IPS DF 6.9 (cell line): Measurements from ENCODE around the gene GRID1.

Experiments
- DNase-seq: peaks from one replicate; pipeline ENCODE4 v3.0.0-alpha.2; 2013; ENCODE audit warnings: low read depth, low spot score
- H3K27ac ChIP-seq: one replicate; pipeline ENCODE4 v1.5.1; 2013; ENCODE audit warnings: low read length, control low read depth
- H3K27me3 ChIP-seq: 2 replicates; pipeline ENCODE4 v1.6.1; 2013; ENCODE audit warnings: mild to moderate bottlenecking, low read length; ENCODE audit not compliant: control insufficient read depth, insufficient read depth
- H3K36me3 ChIP-seq: 2 replicates; pipeline ENCODE4 v1.6.1; 2013; ENCODE audit warnings: low read length; ENCODE audit not compliant: control insufficient read depth, insufficient read depth
- H3K4me1 ChIP-seq: 2 replicates; pipeline ENCODE4 v1.6.1; 2013; ENCODE audit warnings: low read length; ENCODE audit not compliant: control insufficient read depth, insufficient read depth
- H3K4me3 ChIP-seq: 2 replicates; pipeline ENCODE4 v1.5.1; 2013; ENCODE audit warnings: mild to moderate bottlenecking, low read length
- H3K9me3 ChIP-seq: 2 replicates; pipeline ENCODE4 v1.6.1; 2013; ENCODE audit warnings: low read length, inconsistent platforms; ENCODE audit not compliant: control insufficient read depth, insufficient read depth
- WGBS: extraction: QIAGEN DNeasy Blood & Tissue Kit; methylation state at CpG from one replicate; pipeline ENCODE4 v1.1.7; 2013; ENCODE audit warnings: mixed read lengths, missing lambda C conversion rate; ENCODE audit not compliant: insufficient read length, insufficient coverage; 5-methylcytosine and 5-hydroxymethylcytosine counted together

The GRID1 gene

DNA sequence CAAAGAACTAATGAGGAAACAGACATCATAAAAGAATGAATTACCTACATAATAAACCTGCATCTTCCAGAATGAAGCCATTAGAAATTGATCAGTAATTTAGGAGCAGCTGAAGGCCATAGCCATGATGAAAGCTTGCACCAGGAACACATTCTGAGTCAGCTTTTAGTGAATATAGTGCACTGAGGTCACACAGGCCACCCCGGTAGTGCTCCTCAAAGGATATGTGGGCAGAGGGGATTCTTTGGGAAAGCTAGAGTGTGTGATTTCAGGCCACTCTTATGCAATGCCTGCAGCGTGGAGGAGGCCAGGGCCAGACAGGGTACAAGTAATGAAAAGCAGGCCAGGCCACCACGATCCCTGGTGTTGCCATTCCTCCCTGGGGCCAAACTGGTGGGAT, 451.9 kb downstream of the GRID1 start:
- Histone ChIP-seq H3K36me3 (no peaks in the 10 kb centered on the region), H3K9me3 (no peaks in the 10 kb centered on the region), H3K27ac (no peak overlapping the region), H3K4me3 (no peak overlapping the region), H3K27me3 (no peaks in the 10 kb centered on the region), H3K4me1 (no peaks in the 10 kb centered on the region; the same call in 1 of the 2 replicates)
- no peak for DNase-seq
- WGBS: no CpG with 5 or more reads among the region's 3 CpGs

DNA sequence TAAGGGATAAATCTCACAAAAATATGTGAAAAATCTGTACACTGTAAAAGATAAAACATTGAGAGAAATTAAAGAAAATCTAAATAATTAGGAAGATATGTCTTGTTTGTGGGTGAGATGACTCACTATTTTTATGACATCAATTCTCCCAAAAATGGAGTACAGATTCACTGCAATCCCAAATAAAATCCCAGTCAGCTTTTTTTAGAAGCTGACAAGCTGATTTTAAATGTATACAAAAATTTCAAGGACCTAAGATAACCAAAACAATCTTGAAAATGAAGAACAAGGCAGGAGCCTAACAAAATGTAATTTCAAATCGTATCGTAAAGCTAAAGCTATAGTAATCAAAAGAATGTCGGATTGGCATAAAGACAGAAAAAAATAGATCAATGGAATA, 458.1 kb downstream of the GRID1 start:
- Histone ChIP-seq H3K27ac (no peak overlapping the region), H3K27me3 (no peaks in the 10 kb centered on the region), H3K36me3 (no peaks in the 10 kb centered on the region), H3K4me1 (no peaks in the 10 kb centered on the region), H3K4me3 (no peak overlapping the region), H3K9me3 (no peaks in the 10 kb centered on the region)
- no peak for DNase-seq
- WGBS: no CpG with 5 or more reads among the region's 3 CpGs

DNA sequence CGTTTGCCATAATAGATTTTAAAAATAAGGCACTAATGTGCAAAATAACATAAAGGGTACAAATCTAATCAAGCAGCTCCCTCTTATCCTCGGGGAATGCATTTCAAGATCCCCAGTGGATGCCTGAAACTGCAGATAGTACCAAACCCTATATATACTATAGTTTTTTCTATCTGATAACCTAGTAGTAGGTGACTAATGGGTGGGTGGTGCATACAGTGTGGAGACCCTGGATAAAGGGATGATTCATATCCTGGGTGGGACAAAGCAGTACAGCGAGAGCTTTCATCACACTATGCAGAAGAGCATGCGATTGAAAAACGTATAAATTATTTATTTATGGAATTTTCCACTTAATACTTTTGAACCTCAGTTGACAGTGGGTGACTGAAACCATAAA, 464.5 kb downstream of the GRID1 start:
- no CpG with 5 or more reads among the region's 5 CpGs for WGBS
- H3K36me3 ChIP-seq: no peaks in the 10 kb centered on the region
- no peak overlapping the region for H3K4me3 ChIP-seq
- no peak for DNase-seq
- H3K9me3 ChIP-seq: no peaks in the 10 kb centered on the region
- no peaks in the 10 kb centered on the region for H3K4me1 ChIP-seq
- no peak overlapping the region for H3K27ac ChIP-seq
- no peaks in the 10 kb centered on the region for H3K27me3 ChIP-seq

DNA sequence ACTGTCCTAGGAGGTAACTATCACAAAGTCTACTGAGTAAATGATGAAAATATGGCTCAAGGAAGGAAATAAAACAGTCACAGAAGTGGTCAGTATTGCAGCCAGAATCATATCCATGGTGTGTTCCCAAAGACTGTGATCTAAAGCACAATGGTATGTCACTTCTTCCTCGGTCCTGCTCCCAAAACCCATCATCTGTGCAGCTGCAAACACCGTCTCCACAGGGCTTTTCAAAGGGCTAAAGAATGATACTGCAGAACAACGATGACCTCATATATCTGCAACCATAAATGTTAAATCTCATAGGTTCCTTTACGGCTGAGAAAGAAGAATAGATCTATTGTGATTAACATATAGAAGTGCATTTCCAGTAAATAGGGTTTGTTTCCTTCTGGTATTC, 465.0 kb downstream of the GRID1 start:
- H3K4me1 ChIP-seq: no peaks in the 10 kb centered on the region
- no peaks in the 10 kb centered on the region for H3K36me3 ChIP-seq
- no peak for DNase-seq
- no peak overlapping the region for H3K27ac ChIP-seq
- no CpG with 5 or more reads among the region's 4 CpGs for WGBS
- no peak overlapping the region for H3K4me3 ChIP-seq
- no peaks in the 10 kb centered on the region for H3K9me3 ChIP-seq
- no peaks in the 10 kb centered on the region for H3K27me3 ChIP-seq

DNA sequence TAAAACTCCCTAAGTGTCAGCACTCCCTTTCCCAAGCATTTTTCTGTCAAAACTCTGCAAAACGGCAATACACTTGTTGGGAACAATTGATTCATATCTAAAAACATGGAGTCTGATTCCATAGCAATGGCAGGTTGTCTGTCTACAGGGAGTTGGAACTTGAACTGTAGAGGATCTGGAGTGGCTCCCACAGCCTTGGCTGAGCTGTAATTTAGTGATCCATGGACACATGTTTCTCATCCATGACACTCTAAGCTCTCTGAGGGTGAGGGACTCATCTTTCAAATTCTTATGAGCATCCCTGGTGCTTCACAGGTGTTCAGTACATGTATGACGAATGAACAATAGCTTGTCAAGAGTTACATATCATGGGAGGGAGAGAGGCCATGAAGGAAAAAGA, 466.1 kb downstream of the GRID1 start:
- H3K27me3 ChIP-seq: no peaks in the 10 kb centered on the region
- no peak for DNase-seq
- no CpG with 5 or more reads among the region's 2 CpGs for WGBS
- H3K27ac ChIP-seq: no peak overlapping the region
- no peaks in the 10 kb centered on the region for H3K36me3 ChIP-seq
- no peak overlapping the region for H3K4me3 ChIP-seq
- H3K9me3 ChIP-seq: no peaks in the 10 kb centered on the region
- no peaks in the 10 kb centered on the region for H3K4me1 ChIP-seq

DNA sequence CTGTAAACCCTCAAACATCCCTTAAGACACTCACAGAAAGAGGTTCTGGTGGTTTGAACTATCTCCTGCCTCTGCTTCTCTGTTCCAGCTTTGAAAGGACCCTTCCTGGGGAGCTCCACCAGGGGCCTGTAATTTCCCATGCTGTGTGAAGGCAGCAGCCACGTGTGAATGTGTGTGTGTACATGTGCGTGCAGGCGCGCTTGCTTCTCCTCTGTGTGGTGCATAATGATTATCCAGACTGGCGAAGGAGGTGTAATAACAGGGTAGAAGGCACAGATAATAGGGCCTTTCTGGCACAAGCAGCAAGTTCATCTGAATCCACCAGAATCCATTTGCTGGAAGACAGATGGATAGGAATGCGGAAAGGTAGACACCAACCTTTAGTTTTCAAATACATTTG, 466.5 kb downstream of the GRID1 start:
- no CpG with 5 or more reads among the region's 6 CpGs for WGBS
- no peak overlapping the region for H3K27ac ChIP-seq
- H3K9me3 ChIP-seq: no peaks in the 10 kb centered on the region
- no peak overlapping the region for H3K4me3 ChIP-seq
- H3K4me1 ChIP-seq: no peaks in the 10 kb centered on the region
- DNase-seq: no peak
- H3K36me3 ChIP-seq: no peaks in the 10 kb centered on the region
- no peaks in the 10 kb centered on the region for H3K27me3 ChIP-seq

DNA sequence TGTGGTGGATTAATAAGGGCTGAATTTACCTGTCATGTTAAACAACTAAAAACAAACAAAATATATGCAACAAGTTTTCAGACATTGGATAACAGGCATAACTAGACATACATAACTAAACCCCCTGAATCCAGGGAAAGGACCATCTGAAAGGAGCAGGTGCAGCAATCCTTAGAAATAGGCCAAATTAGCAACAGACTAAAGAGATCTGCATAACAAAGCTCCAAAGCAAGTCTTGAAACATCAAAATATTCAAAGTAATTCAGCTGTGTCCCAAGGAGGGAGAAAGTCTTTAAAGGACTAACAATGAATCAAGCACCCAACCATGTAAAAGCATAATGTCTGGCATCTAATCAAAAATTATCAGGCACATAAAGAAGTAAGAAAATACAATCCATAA, 475.1 kb downstream of the GRID1 start:
- H3K27me3 ChIP-seq: no peaks in the 10 kb centered on the region
- no peak overlapping the region for H3K27ac ChIP-seq
- no peaks in the 10 kb centered on the region for H3K9me3 ChIP-seq
- no peaks in the 10 kb centered on the region; the same call in 1 of the 2 replicates for H3K4me1 ChIP-seq
- no peaks in the 10 kb centered on the region for H3K36me3 ChIP-seq
- H3K4me3 ChIP-seq: no peak overlapping the region
- DNase-seq: no peak

DNA sequence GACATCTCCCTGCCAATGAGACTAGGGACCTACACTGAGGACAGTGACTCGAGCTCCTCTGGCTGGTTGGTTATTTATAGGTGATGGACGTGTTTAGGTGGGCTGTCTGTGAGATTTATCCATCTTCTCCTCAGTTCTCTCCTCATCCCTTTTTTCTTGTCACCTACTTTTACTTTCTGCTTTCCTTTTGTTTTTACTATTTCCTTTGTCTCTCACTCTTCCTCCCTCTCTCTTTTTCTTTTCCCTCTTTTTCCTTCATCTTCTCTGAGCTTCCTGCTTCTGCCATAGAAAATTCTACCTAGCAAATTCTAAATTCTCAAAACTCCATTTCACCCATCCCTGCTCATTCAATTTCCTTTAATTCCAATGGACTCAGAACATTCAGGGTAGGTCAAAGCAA, 478.0 kb downstream of the GRID1 start:
- DNase-seq: no peak
- WGBS: no CpG with 5 or more reads among the region's 2 CpGs
- no peaks in the 10 kb centered on the region; the same call in 1 of the 2 replicates for H3K4me1 ChIP-seq
- H3K36me3 ChIP-seq: no peaks in the 10 kb centered on the region
- no peak overlapping the region for H3K4me3 ChIP-seq
- no peaks in the 10 kb centered on the region for H3K9me3 ChIP-seq
- H3K27me3 ChIP-seq: no peaks in the 10 kb centered on the region
- no peak overlapping the region for H3K27ac ChIP-seq

DNA sequence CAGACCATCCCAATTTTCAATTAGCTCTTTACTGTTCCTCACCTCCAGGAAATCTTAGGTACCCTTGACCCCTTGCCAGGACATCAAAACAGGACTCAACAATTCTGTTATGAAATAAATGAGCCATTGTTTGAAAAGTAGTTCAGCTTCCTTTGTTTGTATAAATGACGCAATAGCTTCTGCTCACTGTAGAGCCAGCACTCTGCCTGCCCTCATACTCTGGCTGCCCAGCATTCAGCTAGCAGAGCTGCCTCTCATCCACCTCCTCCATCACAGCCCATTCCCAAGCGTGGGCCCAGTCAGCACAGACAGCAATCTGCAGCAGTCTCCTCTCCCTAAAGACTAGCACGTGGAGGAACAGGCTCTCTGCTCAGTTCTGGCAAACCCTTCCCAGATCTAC, 478.6 kb downstream of the GRID1 start:
- Histone ChIP-seq H3K36me3 (no peaks in the 10 kb centered on the region), H3K9me3 (no peaks in the 10 kb centered on the region), H3K4me3 (no peak overlapping the region), H3K27ac (no peak overlapping the region), H3K27me3 (no peaks in the 10 kb centered on the region), H3K4me1 (no peaks in the 10 kb centered on the region; the same call in 1 of the 2 replicates)
- no CpG with 5 or more reads among the region's 3 CpGs for WGBS
- no peak for DNase-seq

DNA sequence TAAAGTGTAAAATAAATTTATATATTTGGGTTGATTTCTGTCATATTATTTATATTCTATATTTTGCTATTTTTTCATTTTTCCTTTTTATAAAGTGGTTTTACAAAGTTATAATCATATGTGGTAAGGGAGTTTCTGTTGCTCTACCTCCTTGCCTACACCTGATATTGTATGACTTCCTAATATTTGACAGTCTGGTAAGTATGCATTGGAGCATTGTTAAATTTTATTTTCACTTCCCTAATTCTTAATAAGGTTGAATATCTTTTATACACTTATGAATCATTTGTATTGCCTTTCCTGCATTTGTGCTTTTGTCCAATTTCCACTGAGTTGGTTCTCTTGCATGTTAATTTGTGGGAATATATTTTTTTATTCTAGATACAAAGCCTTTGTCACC, 492.4 kb downstream of the GRID1 start:
- Histone ChIP-seq H3K4me1 (no peaks in the 10 kb centered on the region), H3K4me3 (no peak overlapping the region), H3K9me3 (no peaks in the 10 kb centered on the region), H3K27ac (no peak overlapping the region), H3K27me3 (no peaks in the 10 kb centered on the region), H3K36me3 (no peaks in the 10 kb centered on the region)
- DNase-seq: no peak

DNA sequence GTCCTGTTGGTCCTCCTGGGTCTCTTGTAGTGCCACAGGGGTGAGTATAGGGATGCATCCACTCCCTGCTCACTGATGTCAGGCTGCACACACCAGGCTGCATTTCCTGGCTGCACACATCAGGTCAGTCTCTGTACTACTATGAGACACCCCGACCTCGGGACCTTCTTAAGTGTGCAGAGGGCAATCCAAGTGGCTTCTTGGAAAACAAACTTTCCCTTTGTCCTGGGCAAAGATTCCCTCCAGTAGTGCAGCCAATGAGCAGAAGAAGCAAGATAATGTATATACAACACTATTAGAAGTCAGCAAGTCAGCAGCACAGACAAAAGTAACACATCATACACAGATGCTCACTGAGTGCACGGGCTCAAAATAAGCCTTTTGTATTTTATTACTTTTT, 493.5 kb downstream of the GRID1 start:
- Histone ChIP-seq H3K4me3 (no peak overlapping the region), H3K4me1 (no peaks in the 10 kb centered on the region)
- WGBS: no CpG with 5 or more reads among the region's 3 CpGs

More for the DNA sequence above, 493.5 kb downstream of the GRID1 start:
- DNase-seq: no peak
- no peak overlapping the region for H3K27ac ChIP-seq
- no peaks in the 10 kb centered on the region for H3K9me3 ChIP-seq
- no peaks in the 10 kb centered on the region for H3K36me3 ChIP-seq
- no peaks in the 10 kb centered on the region for H3K27me3 ChIP-seq
